WI38 (cell line): ENCODE measurements around the gene BRD9.

Experiments used
- H3K4me3 ChIP-seq: 2 replicates; pipeline ENCODE4 v1.5.1; 2011; ENCODE audit warnings: low read depth, mild to moderate bottlenecking, control low read depth, low read length
- TF ChIP-seq, protein P1 (sequence below): IDR thresholded peaks from 2 replicates; pipeline ENCODE4 v1.5.1; 2012; ENCODE audit warnings: low read depth, mild to moderate bottlenecking, control low read depth, low read length

Gene BRD9

GRCh38 chr5:862367-863243 lies 30.0 kb downstream of the BRD9 start:
- H3K4me3 ChIP-seq = no peak overlapping the region

GRCh38 chr5:861442-862366 lies 30.9 kb downstream of the BRD9 start:
- TF ChIP-seq, protein P1, sequence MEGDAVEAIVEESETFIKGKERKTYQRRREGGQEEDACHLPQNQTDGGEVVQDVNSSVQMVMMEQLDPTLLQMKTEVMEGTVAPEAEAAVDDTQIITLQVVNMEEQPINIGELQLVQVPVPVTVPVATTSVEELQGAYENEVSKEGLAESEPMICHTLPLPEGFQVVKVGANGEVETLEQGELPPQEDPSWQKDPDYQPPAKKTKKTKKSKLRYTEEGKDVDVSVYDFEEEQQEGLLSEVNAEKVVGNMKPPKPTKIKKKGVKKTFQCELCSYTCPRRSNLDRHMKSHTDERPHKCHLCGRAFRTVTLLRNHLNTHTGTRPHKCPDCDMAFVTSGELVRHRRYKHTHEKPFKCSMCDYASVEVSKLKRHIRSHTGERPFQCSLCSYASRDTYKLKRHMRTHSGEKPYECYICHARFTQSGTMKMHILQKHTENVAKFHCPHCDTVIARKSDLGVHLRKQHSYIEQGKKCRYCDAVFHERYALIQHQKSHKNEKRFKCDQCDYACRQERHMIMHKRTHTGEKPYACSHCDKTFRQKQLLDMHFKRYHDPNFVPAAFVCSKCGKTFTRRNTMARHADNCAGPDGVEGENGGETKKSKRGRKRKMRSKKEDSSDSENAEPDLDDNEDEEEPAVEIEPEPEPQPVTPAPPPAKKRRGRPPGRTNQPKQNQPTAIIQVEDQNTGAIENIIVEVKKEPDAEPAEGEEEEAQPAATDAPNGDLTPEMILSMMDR = no peak
- H3K4me3 ChIP-seq = no peak overlapping the region

More at GRCh38 chr5:862367-863243, 30.0 kb downstream of the BRD9 start:
- TF ChIP-seq, protein P1 = no peak

- H3K4me3 ChIP-seq = no peak overlapping the region
- TF ChIP-seq, protein P1 = no peak
Observed at GRCh38 chr5:860506-861150, 32.0 kb downstream of the BRD9 start.

- TF ChIP-seq, protein P1 = no peak
- no peak overlapping the region for H3K4me3 ChIP-seq
Observed at GRCh38 chr5:859798-860296, 32.8 kb downstream of the BRD9 start.

- H3K4me3 ChIP-seq = no peak overlapping the region
- TF ChIP-seq, protein P1 = no peak
Observed at GRCh38 chr5:859391-859790, 33.2 kb downstream of the BRD9 start.

DNA sequence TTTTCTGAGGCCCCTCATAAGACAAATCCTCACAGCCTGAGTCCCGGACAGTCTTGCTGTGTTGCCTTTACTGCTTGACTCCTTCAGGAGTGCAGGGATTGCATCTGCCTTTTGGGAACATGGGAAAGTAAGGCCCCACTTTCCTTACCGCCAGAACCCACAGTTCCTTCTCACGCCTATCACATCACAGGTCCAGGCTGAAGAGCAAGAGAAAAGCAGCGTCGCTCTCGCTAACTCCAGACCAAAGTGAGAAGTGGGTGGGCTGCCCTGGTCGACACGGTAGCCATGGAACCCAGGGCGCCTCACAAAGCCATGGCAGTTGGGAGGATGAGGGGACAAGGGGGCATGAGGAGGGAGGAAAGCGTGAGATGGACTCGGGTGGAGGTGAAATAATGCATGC lies 33.9 kb downstream of the BRD9 start:
- TF ChIP-seq, protein P1 = no peak
- H3K4me3 ChIP-seq = no peak overlapping the region
